ENCODE results near the gene LIFR. TPM values are rescaled to one million over a fixed set of nuclear protein-coding genes. Genes with fewer than 3 reads are reported as not detected.

The LIFR gene
- total RNA-seq, 1 donor from 2014 or later: 16.0 TPM

GRCh38 chr5:38590838-38591522 lies 34.5 kb upstream of the LIFR start:
- H3K36me3 Mint-ChIP-seq (ENCODE audit: low read depth, unreplicated experiment): no peaks in the 10 kb centered on the region
- no peak overlapping the region for H3K4me3 Mint-ChIP-seq (ENCODE audit: unreplicated experiment)
- Histone ChIP-seq H3K4me3 (ENCODE audit: insufficient read depth, low read depth, low read length) (no peak overlapping the region), H3K79me2 (ENCODE audit: insufficient read depth, low read length) (no peaks in the 10 kb centered on the region), H3K9me3 (ENCODE audit: insufficient read depth, low read depth, low read length) (no peaks in the 10 kb centered on the region), H3K4me1 (ENCODE audit: insufficient read depth, low read length) (peaks cover 4% of the 10 kb centered on the region), H2AFZ (ENCODE audit: low read depth, low read length) (no peak overlapping the region), H3K36me3 (ENCODE audit: insufficient read depth, low read length) (no peaks in the 10 kb centered on the region), H3K27me3 (ENCODE audit: insufficient read depth, low read length) (no peaks in the 10 kb centered on the region), H4K20me1 (ENCODE audit: insufficient read depth, low read length) (peaks cover 4% of the 10 kb centered on the region), H3K4me2 (ENCODE audit: low read length) (peak overlapping the region; percentile 9), H3K27ac (ENCODE audit: low read depth, low read length) (no peak overlapping the region), H3K9ac (ENCODE audit: low read length) (no peak overlapping the region)
- TF ChIP-seq CTCF (IDR thresholded peaks at IDR 0.05; ENCODE audit: insufficient read depth, low read depth, low read length): no peak
- no peak for TF ChIP-seq EZH2 (IDR thresholded peaks at IDR 0.05; ENCODE audit: insufficient read depth, low read length)
- H3K27me3 Mint-ChIP-seq (ENCODE audit: low read depth, unreplicated experiment): peaks cover 3% of the 10 kb centered on the region
- no peaks in the 10 kb centered on the region for H3K9me3 Mint-ChIP-seq (ENCODE audit: unreplicated experiment)
- no peak for FAIRE-seq
- H3K4me1 Mint-ChIP-seq (ENCODE audit: low read depth, unreplicated experiment): peaks cover 22% of the 10 kb centered on the region
- no peak for DNase-seq (ENCODE audit: low read depth)
- H3K27ac Mint-ChIP-seq (ENCODE audit: unreplicated experiment): no peak overlapping the region

- Mint-ChIP-seq H3K4me1 (ENCODE audit: low read depth, unreplicated experiment) (peaks cover 15% of the 10 kb centered on the region), H3K36me3 (ENCODE audit: low read depth, unreplicated experiment) (no peaks in the 10 kb centered on the region), H3K4me3 (ENCODE audit: unreplicated experiment) (no peak overlapping the region), H3K27ac (ENCODE audit: unreplicated experiment) (no peak overlapping the region), H3K27me3 (ENCODE audit: low read depth, unreplicated experiment) (peaks cover 6% of the 10 kb centered on the region), H3K9me3 (ENCODE audit: unreplicated experiment) (no peaks in the 10 kb centered on the region)
- Histone ChIP-seq H3K4me3 (ENCODE audit: insufficient read depth, low read depth, low read length) (no peak overlapping the region), H3K27ac (ENCODE audit: low read depth, low read length) (no peak overlapping the region), H3K9me3 (ENCODE audit: insufficient read depth, low read depth, low read length) (no peaks in the 10 kb centered on the region), H2AFZ (ENCODE audit: low read depth, low read length) (no peak overlapping the region), H4K20me1 (ENCODE audit: insufficient read depth, low read length) (no peaks in the 10 kb centered on the region), H3K27me3 (ENCODE audit: insufficient read depth, low read length) (no peaks in the 10 kb centered on the region), H3K79me2 (ENCODE audit: insufficient read depth, low read length) (no peaks in the 10 kb centered on the region), H3K9ac (ENCODE audit: low read length) (no peak overlapping the region), H3K36me3 (ENCODE audit: insufficient read depth, low read length) (no peaks in the 10 kb centered on the region), H3K4me2 (ENCODE audit: low read length) (no peak overlapping the region), H3K4me1 (ENCODE audit: insufficient read depth, low read length) (peaks cover 4% of the 10 kb centered on the region)
- TF ChIP-seq EZH2 (IDR thresholded peaks at IDR 0.05; ENCODE audit: insufficient read depth, low read length): no peak
- TF ChIP-seq CTCF (IDR thresholded peaks at IDR 0.05; ENCODE audit: insufficient read depth, low read depth, low read length): no peak
- DNase-seq (ENCODE audit: low read depth) (no peak), FAIRE-seq (no peak)
Observed at GRCh38 chr5:38589629-38590028, 33.2 kb upstream of the LIFR start.

- Histone ChIP-seq H3K9ac (ENCODE audit: low read length) (no peak overlapping the region), H3K27me3 (ENCODE audit: insufficient read depth, low read length) (peaks cover 9% of the 10 kb centered on the region), H3K79me2 (ENCODE audit: insufficient read depth, low read length) (no peaks in the 10 kb centered on the region), H3K4me1 (ENCODE audit: insufficient read depth, low read length) (no peaks in the 10 kb centered on the region), H2AFZ (ENCODE audit: low read depth, low read length) (no peak overlapping the region), H3K4me3 (ENCODE audit: insufficient read depth, low read depth, low read length) (no peak overlapping the region), H4K20me1 (ENCODE audit: insufficient read depth, low read length) (no peaks in the 10 kb centered on the region), H3K4me2 (ENCODE audit: low read length) (no peak overlapping the region), H3K36me3 (ENCODE audit: insufficient read depth, low read length) (no peaks in the 10 kb centered on the region), H3K9me3 (ENCODE audit: insufficient read depth, low read depth, low read length) (no peaks in the 10 kb centered on the region), H3K27ac (ENCODE audit: low read depth, low read length) (no peak overlapping the region)
- Mint-ChIP-seq H3K9me3 (ENCODE audit: unreplicated experiment) (no peaks in the 10 kb centered on the region), H3K36me3 (ENCODE audit: low read depth, unreplicated experiment) (no peaks in the 10 kb centered on the region), H3K27me3 (ENCODE audit: low read depth, unreplicated experiment) (peaks cover 6% of the 10 kb centered on the region), H3K4me3 (ENCODE audit: unreplicated experiment) (no peak overlapping the region), H3K27ac (ENCODE audit: unreplicated experiment) (no peak overlapping the region), H3K4me1 (ENCODE audit: low read depth, unreplicated experiment) (peaks cover 3% of the 10 kb centered on the region)
- no peak for DNase-seq (ENCODE audit: low read depth)
- TF ChIP-seq CTCF (IDR thresholded peaks at IDR 0.05; ENCODE audit: insufficient read depth, low read depth, low read length) (no peak), EZH2 (IDR thresholded peaks at IDR 0.05; ENCODE audit: insufficient read depth, low read length) (no peak)
- no peak for FAIRE-seq
Observed at GRCh38 chr5:38585816-38586215, 29.4 kb upstream of the LIFR start.
